ENCODE data around the gene NFAM1.

Gene NFAM1

DNA sequence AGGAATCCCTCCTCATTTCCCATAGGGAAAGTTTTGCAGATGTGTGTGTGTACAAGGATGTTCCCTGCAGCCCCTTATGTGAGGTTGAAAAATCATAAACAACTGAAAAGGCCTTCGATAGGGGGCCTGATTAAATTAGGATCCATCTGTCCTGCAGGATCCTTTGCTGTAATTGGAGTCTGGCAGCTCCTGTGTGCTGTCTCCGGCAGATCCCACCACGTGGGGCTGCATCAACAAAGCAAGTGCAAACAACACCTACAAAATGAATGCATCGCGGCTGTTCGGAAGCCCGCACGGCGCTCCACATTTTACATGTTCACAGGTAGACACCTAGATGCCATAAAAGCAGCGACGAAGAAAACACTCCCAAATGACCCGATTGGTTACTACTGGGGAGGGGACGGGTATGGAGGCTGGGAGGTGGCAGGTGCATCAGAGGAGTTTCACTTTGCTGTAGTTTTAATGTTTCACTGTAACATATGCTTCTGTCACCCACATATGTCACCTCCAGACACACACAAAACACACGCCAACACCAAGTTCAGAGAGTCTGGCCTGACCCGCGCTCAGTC, 52.2 kb downstream of the NFAM1 start:
- no peak for DNase-seq

DNA sequence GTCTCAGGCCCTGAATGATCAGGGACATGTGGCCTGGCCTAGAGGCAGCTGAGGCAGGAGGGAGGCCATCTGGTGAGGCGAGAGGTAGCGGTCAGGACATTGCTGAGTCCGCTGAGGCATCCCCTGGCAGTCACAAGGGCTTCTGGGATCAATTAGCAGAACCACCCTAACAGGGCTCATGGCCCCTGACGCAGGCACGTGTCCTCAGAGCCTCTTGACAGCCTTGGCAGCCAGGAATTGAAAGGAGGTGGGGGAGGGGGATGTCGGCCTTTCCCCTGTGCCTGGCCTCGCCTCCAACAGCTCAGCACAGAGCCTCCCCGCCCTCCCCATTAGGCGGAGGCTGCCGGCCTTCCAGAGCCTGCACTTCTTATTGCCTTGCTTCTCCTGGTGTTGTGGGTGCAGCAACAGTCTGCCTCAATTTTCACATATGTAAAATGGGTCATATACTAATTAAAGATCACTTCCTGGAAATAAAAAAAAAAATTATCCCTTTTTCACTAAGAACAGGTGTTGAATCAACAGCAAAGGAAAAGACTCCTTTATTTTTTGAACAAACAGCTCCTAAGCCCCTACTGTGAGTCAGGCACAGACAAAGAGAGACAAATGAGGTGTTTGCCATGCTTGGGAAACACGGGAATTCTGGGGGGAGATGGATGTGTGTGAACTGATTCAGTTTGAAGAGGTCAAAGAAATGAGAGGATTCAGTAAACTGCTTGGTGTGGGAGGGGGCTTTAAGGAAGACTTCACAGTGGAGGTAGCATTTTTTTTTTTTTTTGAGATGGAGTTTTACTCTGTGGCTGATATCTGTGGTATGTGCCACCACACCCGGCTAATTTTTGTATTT, 55.3 kb downstream of the NFAM1 start:
- DNase-seq: no peak

DNA sequence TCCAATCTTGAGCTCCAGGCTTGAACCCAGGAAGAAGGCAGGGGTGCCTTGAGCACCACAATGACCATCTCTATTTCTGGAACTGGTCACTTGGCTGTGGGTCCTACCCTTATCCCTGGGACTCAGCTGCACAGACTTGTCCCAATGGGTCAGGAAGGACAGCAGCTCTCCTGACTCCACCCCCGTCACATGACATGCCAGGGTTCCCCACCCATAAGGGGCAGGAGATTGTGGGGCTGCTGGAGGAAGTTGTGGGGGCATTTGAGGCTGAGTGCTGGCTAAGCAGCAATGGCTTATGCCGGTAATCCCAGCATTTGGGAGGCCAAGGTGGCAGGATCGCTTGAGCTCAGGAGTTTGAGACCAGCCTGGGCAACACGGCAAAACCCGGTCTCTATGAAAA, 56.2 kb downstream of the NFAM1 start:
- DNase-seq: no peak

DNA sequence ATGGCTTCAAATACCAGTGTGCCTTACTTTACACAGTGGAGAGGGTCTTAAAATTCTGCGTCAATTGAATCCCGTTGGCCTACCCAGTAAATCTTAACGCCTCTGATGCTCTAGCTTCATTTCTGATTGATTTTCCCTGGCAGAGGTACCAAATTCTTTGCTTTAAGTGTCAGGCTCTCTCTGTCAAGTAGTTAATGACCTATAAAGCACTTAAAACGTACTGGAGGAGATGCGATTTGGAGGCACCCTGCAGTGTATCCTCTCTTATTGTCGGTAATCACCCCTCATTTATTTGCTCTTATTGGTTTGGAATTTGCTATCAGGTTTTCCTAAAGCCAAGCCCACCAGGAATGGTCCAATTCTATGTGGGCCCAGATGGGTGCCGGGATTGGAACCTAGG, 59.2 kb downstream of the NFAM1 start:
- DNase-seq: no peak

DNA sequence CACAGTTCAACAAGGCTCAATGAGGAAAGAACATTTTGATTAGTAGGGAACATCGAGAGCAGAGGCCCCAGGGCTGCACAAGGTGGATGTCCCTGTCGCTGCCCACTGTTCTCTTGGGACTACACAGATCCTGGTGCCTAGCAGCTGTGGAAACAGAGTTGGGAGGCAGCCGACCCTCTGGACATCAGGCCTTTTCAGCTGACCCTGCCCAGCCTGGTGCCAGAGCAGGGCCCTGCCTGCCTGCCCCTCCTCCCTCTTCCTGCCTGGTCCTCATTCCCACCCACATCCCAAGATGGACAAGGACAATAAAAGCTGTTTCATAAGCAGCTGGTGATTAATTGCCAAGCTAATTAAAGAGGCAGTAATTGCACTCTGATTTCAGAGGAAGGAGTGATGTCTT, 60.7 kb downstream of the NFAM1 start:
- no peak for DNase-seq

DNA sequence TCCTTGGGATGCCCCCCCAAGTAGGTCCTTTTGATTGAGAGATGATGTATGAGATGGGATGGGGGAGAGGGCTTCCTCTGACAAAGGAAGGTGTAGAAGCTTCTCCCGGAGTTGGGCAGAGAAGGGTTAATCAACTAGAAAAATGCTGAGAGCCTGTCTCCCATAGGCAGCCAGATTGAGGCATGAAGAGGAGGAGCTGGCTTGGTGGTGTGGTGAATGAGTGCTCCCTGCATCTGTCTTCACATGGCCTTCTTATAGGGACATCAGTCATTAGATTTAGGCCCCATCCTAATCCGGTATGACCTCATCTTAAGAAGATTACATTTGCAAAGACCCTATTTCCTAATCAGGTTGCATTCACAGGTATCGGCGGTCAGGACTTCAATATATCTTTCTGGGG, 61.1 kb downstream of the NFAM1 start:
- no peak for DNase-seq

DNA sequence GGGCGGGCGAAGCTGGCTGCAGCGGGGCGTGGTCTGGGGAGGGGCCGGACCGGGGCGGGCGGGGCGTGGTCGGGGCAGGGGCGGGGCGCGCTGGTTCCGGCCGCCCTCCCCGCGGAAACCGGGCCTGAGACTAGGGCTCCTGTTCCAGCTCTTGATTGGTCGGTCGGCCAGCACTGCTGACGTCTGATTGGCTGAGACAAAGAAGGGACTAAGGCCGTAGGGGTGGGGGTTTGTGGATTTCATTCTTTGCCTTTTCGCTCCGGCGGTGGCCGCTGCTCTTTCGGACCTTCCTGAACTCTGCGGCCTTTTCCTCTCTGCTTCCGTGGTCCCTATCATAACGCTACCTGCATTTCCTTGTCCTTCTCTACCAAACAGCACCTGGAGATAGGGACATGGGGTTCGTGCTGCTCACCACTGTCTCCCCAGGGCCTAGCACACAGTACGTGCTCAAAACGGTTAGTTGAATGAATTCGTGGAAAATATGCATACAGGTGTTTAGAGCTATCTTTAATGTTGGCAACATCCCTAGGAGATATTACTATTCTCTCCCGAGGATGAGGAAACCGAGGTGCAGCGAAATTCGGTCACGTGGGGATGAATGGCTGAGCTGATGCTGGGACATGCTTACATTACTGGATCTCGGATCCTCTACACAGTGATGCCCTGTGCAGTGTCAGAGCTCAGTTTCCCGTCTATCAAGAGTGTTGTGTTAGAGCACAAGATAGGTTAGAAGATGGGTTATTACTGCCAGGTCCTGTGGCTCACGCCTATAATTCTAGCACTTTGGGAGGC, 62.8 kb downstream of the NFAM1 start:
- peak; percentile 88 to 91 for DNase-seq

DNA sequence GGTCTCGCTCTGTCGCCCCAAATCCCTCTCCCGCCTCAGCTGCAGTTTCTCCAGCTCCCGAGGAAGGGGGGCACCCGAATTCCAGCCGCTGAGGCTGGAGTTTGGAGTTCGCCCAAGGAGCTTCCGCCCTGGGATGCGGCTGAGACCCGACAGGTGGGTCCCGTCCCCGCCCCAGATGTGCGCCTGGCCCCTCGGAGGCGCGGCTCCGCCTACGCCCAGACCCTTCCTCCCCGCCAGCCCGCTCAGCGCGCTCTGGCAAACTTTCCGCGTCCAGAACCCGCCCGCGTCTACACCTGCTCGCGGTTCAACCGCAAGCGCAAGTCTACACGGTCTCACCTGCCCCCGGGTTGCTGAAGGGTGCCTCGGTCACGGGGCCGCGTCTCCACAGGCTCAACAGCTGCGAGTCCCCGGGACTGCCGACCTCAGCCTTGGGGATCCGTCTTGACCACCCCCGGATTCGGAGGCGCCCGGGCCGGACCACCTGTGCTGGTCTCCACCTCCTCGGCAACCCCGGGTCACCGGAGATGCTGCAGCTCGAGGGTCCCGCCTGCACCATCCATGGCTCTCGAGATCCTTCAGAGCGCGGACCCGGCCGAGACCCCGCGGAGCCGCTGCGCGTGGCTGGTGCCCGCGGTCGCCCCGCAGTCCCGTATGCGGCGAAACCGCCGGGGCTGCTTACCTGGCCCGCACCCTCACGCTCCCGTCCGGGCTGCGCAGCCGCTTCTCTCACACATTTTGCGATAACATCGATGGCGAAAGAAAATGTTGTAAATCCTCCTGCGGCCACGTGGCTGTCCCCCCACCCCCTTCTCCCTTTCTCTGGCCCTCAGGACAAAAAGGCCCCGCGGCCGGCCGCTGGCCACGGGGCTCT, 63.6 kb downstream of the NFAM1 start:
- no peak for DNase-seq

DNA sequence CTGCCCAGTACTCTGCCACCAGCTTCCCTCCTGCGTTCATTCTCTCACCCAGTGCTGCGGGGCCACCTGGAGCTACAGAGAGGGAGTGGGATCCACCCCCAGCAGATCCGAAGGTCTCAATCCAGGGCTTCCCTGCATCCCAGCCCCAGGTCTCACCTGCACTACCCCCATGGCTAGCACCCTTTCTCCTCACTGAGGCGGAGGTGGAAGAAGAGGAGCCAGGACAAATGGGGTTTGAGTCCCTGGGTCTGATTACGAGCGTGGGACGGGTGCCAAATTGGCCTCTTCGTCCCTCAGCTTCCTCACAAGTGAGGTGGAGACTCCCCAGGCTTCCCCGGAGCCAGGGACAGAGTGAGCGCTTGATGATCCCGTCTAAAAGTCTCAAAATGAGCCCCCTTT, 64.2 kb downstream of the NFAM1 start:
- DNase-seq: no peak

DNA sequence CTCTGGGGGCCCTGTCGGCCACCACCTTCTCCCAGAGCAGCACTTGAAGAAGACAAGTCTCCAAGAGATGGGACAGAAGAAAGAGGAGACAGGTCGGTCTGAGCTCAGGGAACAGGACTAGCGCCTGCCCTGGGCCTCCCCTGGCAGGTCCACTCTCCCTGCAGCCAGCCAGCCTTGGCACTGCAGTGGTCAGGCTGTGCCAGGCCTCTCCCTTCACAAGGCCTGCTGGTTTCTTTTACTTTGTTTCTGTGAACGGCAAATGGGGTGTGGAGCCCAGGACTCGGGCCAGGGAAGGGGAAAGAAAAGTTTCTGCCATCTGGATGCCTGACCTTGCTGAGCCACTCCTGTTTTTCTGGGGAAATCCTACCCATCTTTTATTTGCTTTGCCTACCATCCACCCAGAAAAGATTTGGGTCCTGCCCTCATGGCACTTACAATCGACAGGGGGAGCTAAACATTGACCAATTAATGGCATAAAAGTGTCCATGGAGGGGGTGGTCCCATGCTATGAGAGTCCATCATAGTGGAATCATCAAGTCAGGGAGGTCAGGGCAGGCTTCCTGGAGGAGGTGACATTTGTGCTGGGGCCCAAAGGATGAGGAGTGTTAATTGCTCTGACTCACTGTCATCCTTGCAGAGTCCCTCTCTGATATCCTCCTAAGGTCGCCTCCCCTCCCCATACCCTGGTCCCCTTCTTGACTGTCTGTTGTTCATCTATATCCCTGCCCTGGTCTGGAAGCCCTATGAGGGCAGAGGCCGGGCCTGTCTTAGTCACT, 65.2 kb downstream of the NFAM1 start:
- DNase-seq: no peak

DNA sequence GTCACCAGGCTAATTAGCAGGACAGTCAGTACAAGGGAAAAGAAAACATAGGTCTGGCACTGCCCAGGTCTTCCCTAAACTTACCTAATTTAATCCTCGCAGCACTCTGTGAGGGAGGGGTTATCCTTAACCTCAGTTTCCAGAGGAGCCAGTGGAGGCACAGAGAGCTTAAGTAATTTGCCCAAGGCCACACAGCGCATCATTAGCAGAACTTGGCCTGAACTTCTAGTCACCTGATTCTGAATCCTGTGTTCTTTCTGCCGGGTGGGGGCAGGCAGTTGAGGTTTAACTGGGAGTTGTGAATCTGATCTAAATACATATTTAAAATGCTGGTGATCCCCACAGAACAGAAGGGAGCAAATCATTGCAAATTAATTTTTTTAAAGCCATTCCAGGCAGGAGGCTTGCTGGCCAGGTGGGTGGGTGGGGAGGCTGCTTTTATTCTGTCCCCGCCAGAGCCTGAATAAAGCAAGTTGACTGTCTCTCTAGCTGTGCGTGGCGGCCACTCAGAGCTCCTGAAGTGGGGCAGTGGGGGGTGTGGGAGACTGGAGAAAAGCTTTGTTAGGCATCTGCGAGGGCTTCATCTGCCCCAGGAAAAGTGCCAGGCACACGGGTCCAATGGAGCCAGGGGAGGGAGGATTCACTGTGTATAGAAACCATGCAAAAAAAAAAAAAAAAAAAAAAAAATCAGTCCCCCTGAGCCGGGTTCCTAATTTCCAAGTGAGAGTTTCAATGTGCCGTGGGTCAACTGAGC, 66.1 kb downstream of the NFAM1 start:
- no peak for DNase-seq

DNA sequence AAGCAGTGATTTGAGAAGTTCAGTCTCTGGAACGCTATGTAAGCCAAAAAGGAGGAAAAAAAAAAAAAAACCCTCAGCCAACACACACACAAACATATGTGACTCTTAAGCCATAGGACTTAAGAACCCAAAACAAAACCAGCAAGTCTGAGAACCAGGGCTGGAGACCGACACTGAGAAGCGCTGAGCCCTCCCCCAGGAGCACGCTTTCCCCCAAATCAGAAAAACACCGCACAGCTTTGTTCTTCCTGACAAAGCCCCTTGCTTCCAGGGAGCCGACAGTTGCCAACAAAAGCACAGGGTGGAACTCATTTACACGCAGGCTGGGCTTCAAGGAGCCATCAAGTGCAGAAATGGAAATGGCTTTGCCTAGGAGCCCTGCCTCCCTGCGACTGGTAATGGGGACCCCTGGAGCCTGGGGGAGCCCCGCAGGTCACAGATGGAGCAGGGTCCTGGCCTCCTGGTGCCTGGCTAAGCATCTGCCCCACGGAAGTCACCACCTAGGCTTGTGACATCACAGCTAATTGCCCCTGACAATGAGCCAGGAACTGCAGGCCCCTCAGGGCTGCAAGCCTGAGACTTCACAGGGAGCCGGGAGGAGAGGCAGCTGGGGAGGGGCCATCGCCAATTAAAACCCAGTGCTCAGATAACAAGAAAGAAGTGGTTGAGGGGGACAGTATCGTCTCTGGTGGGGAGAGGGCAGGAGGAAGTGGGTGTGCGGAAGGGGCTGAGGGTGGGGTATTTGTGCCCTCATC, 66.9 kb downstream of the NFAM1 start:
- no peak for DNase-seq

DNA sequence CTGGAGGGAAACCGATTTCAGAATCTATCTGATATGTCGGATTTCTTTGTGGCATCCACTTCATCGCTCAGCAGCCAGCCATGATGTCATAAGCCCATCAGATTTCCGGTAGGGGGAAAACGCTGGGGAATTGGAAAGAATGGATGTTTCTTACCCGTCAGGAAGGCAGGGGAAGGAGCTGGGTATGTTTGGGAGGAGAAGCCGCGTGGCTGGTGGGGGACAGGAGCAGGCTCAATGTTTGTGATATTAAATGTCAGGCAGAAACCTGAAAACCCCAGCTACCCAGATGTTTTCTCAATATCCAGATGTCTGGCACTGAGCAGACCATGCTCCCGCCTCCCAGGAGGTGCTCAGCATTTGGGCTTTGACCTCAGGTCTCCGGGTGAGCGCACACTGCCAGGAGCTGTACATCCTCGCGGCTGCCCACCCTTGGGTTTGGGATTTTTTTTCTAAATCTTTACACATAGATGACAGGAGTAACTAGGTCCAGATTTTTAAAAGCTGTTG, 67.5 kb downstream of the NFAM1 start:
- DNase-seq: no peak

DNA sequence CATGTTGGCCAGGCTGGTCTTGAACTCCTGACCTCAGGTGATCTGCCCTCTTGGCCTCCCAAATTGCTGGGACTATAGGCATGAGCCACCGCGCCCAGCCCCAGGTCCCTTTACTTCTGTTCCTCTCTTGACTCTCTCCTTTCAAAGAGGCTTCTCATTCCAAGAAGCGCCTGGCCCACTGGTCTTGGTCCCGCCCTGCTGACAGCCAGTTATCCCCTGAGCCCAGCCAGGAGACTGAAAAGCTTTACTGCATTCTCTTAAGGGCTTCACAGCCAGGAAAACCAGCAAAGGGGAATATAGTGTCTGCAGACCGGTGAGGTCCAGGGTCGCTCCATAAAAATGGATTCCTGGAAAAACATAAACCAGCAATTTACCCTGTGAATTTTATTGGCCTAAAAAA, 68.3 kb downstream of the NFAM1 start:
- DNase-seq: no peak

DNA sequence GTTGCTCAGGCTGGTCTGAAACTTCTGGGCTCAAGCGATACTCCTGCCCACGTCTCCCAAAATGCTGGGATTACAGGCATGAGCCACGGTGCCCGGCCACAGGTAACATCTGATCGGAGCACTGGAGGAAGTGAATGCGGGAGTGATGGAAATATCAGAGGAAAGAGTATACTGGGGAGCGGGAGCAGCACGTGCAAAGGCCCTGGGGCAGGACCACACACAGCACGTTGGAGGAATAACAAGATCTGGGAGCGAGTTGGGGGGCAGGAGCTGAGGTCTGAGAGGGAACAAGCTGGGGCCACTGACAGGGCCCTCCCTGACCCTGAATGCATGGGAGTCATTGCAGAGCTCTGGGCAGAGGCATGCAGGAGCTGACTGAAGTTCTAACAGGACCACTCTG, 70.7 kb downstream of the NFAM1 start:
- DNase-seq: no peak

DNA sequence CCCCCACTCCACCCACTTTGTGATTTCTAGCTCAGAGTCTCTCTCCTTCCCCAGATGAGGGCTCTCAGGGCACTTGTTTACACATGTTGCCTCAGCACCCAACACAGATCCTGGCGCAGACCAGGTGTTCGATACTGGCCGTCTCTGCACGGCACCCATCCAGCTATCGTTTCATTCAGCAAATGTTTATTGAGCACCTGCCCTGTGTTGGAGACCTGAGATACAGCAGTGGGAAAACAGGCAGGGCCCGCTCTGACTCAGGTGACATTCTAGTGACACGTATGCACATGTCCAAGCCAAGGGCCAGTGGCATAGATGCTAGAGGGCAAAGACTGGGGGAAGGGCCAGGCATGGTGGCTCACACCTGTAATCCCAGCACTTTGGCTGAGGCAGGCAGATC, 71.9 kb downstream of the NFAM1 start:
- DNase-seq: no peak

DNA sequence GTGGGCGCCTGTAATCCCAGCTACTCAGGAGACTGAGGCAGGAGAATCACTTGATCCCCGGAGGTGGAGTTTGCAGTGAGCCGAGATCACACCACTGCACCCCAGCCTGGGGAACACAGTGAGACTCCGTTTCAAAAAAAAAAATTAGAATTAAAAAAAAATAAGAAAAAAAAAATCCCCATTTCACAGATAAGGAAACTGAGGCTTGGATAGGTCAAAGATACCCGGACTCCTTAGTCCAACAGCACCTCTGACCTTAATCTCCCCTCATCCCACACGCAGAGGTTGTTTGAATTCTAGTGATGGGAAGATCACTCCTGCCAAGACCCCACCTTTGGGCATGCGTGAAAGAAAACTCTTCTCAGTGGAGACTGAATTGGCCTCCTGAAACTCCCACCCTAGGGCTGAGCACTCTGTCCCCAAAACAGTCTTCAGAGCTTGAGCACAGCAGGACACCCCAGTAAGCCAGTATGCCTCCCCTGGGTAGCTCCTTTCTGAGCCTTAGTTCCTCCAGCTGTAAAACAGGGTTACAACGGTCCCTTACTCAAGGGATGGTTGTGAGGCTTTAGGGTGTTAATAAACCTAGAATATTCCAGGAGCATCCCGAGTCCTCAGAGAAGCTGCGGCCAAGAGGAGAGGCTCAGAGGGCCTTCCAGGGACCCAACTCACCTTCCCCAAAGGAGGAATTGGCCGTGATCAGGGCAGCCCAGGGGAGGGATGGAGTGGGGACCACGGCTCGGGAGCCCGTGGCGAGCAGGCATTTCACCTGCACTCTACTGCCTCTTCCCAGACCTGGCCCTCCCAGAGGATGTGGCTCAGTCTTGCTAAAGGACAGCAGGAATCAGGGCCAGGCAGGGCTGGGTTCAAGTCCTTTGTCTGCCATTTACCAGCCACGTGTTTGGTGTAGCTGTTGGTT, 73.3 kb downstream of the NFAM1 start:
- no peak for DNase-seq

DNA sequence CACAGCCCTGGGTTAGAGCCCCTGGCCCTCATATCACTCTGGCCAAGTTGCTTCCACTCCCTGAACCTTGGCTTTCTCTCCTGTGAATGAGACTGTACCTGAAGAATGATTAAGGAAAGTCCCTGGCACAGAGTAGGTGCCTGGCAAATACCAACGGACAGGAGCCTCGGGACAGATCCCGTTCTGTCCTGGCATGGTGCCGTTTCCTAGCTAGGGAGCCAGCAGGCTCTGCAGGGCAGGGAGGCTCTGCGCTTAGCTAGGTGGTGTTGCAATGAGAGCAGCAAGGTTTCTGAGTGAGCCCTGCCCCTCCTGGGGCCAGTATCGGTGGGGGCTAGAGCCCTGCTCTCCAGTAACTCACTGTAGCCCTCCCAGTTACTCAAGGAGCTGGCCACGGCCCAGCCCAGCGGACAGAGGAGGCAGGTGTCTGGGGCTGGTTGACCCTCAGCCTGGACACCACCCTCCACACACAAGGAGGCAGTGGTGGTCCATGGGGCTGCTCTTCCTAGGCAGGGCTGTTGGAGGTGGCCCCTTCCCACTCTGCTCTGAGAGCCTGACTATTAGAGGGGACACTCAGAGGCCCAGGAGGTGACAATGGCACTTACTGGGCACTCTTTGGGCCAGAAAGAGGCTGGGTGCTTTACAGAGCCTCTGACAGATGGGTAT, 74.4 kb downstream of the NFAM1 start:
- no peak for DNase-seq

DNA sequence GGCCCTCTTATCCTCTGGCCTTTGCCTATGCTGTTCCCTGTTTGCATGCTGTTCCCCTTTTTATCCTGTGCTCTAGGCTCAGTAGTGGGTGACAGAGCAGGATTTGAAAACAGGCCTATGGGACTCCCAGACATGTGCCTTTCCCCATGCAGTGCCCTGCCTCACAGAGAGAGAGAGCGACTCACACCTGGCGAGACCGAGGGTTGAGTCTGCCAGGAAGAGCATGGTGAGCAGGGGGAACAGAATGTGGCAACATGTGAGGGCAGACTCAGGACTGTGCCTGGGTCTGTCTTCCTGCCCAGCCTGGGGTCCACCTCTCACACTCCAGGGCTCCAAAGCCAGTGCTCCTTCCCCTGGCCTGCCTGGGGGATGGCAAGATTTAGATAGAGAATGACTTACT, 75.0 kb downstream of the NFAM1 start:
- no peak for DNase-seq
